Measurements from ENCODE around the gene ORAI2. TPM values are rescaled to one million over a fixed set of nuclear protein-coding genes. Genes with fewer than 3 reads are reported as not detected.
"Not testable (repeated sequence)": the region's sequence is repeated elsewhere in the genome, so short reads cannot be mapped to it uniquely, and the experiment has no call there.

The ORAI2 gene
- total and polyA plus RNA-seq, 2 experiments from 2014 or later, result 20.4 to 25.5 TPM

DNA sequence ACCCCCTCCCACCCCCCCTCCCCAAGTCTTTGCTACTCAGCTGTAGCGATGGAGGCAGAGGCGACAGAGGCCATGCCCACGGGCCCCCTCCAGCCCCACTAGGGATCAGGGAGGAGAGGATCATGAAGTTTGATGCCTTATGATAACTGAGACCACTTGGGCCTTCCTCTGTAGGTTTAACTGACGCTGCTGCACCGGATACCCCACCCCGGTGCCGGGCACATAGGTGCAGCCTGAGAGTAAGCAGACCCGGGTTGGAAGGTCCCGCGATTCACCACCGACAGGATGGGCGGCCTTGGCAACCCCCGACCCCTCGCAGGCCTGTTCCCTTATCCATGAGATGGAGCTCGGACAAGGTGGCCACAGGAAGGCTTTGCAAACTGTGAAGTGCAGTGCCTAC is 60.7 kb downstream of the ORAI2 start:
- H3K9me3 ChIP-seq (ENCODE audit: low read depth); H3K27me3 ChIP-seq; H3K4me1 ChIP-seq (ENCODE audit: low read depth); H3K4me3 ChIP-seq; H3K27ac ChIP-seq; DNase-seq (ENCODE audit: low read depth in 1 of 2, low spot score in 1 of 2); H3K36me3 ChIP-seq: not testable (repeated sequence)

DNA sequence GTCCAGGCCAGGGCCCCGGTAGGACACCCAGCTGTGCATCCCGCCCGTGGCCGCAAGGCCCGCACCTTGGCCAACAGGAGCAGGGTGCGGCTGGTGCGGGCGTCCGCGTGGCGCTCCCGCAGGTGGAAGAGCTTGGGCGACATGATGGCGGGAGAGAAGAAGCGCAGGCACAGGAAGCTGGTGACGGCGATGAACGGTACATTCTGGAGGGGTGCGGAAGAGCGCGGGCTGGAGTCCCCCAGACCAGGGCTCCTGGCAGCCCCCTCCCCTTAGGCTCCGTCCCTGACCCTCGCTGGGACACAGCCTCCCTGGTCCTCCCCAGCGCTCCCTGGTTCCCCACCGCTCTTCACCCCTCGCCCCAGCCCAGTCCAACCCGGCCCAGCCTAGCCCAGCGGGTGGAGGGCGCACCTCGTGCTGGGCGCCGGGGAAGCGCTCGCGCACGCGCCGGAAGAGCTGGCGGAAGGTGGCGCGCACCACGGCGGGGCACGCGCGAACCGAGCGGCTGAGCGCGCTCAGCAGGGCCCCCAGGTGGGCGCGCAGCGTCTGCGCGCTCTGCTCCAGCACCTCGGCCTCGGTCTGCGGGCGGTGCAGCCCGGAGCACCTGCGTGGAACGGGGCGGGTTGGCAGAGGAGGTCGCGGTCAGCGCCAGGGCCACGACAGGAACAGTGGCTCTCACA is 61.2 kb downstream of the ORAI2 start:
- H3K4me1 ChIP-seq (ENCODE audit: low read depth); H3K36me3 ChIP-seq; H3K9me3 ChIP-seq (ENCODE audit: low read depth); H3K27me3 ChIP-seq; DNase-seq (ENCODE audit: low read depth in 1 of 2, low spot score in 1 of 2); H3K4me3 ChIP-seq; H3K27ac ChIP-seq: not testable (repeated sequence)

DNA sequence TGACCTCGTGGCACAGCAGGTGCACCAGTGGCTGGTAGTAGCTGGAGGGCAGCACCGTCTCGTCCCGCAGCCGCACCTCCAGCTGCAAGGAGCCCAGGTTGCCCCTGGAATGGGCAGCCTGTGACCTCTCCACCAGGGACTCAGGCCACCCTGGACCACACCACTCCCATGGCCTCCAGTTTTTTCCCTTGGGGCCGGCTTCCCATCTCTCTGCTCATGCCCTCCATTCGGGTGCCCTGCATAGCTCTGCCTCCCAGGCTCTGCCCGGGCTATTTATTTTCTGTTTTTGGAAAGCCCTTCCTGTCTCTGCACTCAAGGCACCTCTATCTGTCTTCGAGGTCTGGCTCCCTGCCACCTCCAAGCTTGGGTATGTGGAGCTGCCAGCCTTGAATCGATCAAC is 63.5 kb downstream of the ORAI2 start:
- H3K27ac ChIP-seq; H3K4me1 ChIP-seq (ENCODE audit: low read depth); DNase-seq (ENCODE audit: low read depth in 1 of 2, low spot score in 1 of 2); H3K4me3 ChIP-seq; H3K36me3 ChIP-seq; H3K9me3 ChIP-seq (ENCODE audit: low read depth); H3K27me3 ChIP-seq: not testable (repeated sequence)

DNA sequence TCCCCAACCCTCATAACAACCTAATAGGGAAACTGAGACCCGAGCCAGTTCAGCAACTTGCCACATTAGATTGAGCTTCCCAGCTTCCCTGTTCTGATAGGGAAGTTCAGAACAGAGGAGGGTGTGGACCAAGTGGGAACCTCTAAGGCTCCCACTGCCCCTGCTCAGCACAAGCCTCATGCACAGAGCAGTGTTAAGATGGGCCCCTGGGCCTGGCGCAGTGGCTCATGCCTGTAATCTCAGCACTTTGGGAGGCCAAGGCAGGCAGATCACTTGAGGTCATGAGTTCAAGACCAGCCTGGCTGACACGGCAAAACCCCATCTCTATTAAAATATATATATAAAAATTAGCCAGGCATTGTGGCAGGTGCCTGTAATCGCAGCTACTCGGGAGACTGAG is 63.9 kb downstream of the ORAI2 start:
- not testable (repeated sequence) for DNase-seq (ENCODE audit: low read depth in 1 of 2, low spot score in 1 of 2); H3K27me3 ChIP-seq; H3K36me3 ChIP-seq; H3K27ac ChIP-seq; H3K9me3 ChIP-seq (ENCODE audit: low read depth); H3K4me3 ChIP-seq; H3K4me1 ChIP-seq (ENCODE audit: low read depth)

DNA sequence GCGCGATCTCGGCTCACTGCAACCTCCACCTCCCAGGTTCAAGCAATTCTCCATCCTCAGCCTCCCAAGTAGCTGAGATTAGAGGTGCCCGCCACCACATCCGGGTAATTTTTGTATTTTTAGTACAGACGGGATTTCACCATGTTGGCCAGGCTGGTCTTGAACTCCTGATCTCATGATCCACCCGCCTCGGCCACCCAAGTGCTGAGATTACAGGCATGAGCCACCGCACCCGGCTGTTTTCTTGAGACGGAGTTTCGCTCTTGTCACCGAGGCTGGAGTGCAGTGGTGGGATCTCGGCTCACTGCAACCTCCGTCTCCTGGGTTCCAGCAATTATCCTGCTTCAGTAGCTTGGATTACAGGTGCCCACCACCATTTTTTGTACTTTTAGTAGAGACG is 64.9 kb downstream of the ORAI2 start:
- not testable (repeated sequence) for DNase-seq (ENCODE audit: low read depth in 1 of 2, low spot score in 1 of 2); H3K9me3 ChIP-seq (ENCODE audit: low read depth); H3K4me3 ChIP-seq; H3K27me3 ChIP-seq; H3K36me3 ChIP-seq; H3K4me1 ChIP-seq (ENCODE audit: low read depth); H3K27ac ChIP-seq

DNA sequence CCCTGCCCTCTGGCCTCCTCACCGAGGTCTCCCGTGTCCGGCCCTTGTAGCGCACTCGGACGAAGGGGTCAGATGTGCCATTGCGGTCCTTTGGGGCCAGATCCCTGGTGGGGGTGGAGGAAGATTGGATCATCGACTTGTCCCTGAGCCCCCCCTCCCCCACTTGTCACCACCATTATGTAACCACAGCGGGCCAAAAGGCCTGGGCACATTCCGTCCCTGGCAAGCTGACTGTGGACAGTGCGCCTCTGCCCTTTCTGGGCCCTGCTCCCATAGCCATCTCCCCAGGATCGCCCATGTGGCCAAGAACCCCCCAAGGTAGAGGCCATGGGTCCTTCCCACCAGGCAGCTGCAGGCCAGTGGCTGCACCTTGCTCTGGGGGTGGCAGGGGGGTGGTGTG is 69.8 kb downstream of the ORAI2 start:
- not testable (repeated sequence) for H3K4me1 ChIP-seq (ENCODE audit: low read depth); H3K27me3 ChIP-seq; H3K36me3 ChIP-seq; DNase-seq (ENCODE audit: low read depth in 1 of 2, low spot score in 1 of 2); H3K27ac ChIP-seq; H3K4me3 ChIP-seq; H3K9me3 ChIP-seq (ENCODE audit: low read depth)

DNA sequence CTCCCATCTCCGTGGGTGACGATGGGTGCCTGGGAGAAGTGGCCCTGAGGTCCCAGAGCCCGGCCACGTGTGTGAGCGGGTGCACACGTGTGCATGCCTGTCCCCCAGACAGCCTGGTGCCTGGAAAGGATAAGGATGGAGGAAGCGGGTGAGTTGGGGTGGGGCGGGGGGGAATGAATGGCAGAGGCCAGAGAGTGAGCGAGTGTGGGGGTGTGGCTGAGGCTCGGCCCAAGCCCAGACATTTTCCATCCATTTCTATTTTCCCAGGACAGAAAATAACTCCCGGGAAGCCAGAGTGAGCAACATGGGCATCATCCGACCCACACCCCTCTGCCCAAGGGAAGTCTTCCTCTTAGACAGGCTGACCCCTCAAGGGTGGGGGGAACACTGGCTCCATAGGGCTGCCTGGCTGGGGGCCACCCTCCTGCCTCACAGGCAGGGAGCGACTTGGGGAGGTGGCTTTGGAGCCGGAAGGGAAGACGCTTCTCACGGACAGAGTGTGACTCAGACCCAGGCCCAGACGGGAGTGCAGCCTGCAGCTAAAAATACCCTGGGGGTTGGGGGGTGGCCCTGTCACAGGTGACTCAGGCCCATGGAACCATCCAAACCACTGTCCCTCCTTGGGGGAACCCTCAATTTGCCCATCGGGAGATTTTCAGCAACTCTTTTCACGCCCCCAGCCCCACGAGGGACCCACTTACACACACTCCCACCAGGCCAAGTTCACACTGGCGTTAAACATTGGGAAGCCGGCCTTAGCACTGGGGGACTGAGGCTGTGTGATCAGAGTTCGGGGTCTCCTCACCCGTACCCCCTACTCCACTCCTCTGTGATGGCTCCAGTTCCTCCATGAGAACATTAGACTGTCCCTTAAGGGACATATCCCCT is 72.2 kb downstream of the ORAI2 start:
- H3K4me3 ChIP-seq; H3K9me3 ChIP-seq (ENCODE audit: low read depth); H3K4me1 ChIP-seq (ENCODE audit: low read depth); H3K27me3 ChIP-seq; DNase-seq (ENCODE audit: low read depth in 1 of 2, low spot score in 1 of 2); H3K36me3 ChIP-seq: not testable (repeated sequence)
- H3K27ac ChIP-seq, result peak overlapping the region; percentile 67

Other genes with a start within 250 kb of the ORAI2 start
- 12.7 and 17.4 TPM in 2 replicates for gene SH2B2, start 146.7 kb upstream of the ORAI2 start, total RNA-seq
- gene SH2B2, start 146.7 kb upstream of the ORAI2 start, polyA plus RNA-seq, result 10.2 and 13.1 TPM in 2 replicates
- 0.18 TPM in 1 of 2 replicates, not detected in the other for gene SPDYE6, start 77.1 kb upstream of the ORAI2 start, total RNA-seq
- 2.2 and 2.4 TPM in 2 replicates for gene SPDYE6, start 77.1 kb upstream of the ORAI2 start, polyA plus RNA-seq
- 46.9 and 60.1 TPM in 2 replicates for gene PRKRIP1, start 37.2 kb upstream of the ORAI2 start, total RNA-seq
- 60.0 and 76.3 TPM in 2 replicates for gene PRKRIP1, start 37.2 kb upstream of the ORAI2 start, polyA plus RNA-seq
- gene ALKBH4, start 31.3 kb downstream of the ORAI2 start, total RNA-seq, result 31.8 and 82.4 TPM in 2 replicates
- gene ALKBH4, start 31.3 kb downstream of the ORAI2 start, polyA plus RNA-seq, result 26.7 and 31.7 TPM in 2 replicates
- 34.9 and 46.0 TPM in 2 replicates for gene LRWD1, start 31.4 kb downstream of the ORAI2 start, total RNA-seq
- 26.8 and 27.6 TPM in 2 replicates for gene LRWD1, start 31.4 kb downstream of the ORAI2 start, polyA plus RNA-seq
- gene POLR2J, start 45.3 kb downstream of the ORAI2 start, total RNA-seq, result 31.8 and 65.3 TPM in 2 replicates
- 92.3 and 121 TPM in 2 replicates for gene POLR2J, start 45.3 kb downstream of the ORAI2 start, polyA plus RNA-seq
- gene RASA4B, start 84.2 kb downstream of the ORAI2 start, total RNA-seq, result 4.7 and 15.1 TPM in 2 replicates
- 8.5 and 15.1 TPM in 2 replicates for gene RASA4B, start 84.2 kb downstream of the ORAI2 start, polyA plus RNA-seq
- 10.0 and 23.9 TPM in 2 replicates for gene UPK3BL2, start 110.1 kb downstream of the ORAI2 start, total RNA-seq
- gene UPK3BL2, start 110.1 kb downstream of the ORAI2 start, polyA plus RNA-seq, result 29.7 and 31.2 TPM in 2 replicates
- not detected in 2 replicates for gene SPDYE2, start 117.7 kb downstream of the ORAI2 start, total RNA-seq
- 8.5 and 12.5 TPM in 2 replicates for gene SPDYE2, start 117.7 kb downstream of the ORAI2 start, polyA plus RNA-seq
- gene POLR2J3, start 139.0 kb downstream of the ORAI2 start, total RNA-seq, result 21.5 and 50.3 TPM in 2 replicates
- 152 and 153 TPM in 2 replicates for gene POLR2J3, start 139.0 kb downstream of the ORAI2 start, polyA plus RNA-seq
- gene RASA4, start 183.2 kb downstream of the ORAI2 start, total RNA-seq, result 11.7 and 37.1 TPM in 2 replicates
- 15.1 and 53.1 TPM in 2 replicates for gene RASA4, start 183.2 kb downstream of the ORAI2 start, polyA plus RNA-seq
- 59.0 and 72.5 TPM in 2 replicates for gene UPK3BL1, start 209.2 kb downstream of the ORAI2 start, total RNA-seq
- gene UPK3BL1, start 209.2 kb downstream of the ORAI2 start, polyA plus RNA-seq, result 59.4 and 60.5 TPM in 2 replicates
- gene SPDYE2B, start 216.7 kb downstream of the ORAI2 start, total RNA-seq, result not detected in 2 replicates
- gene SPDYE2B, start 216.7 kb downstream of the ORAI2 start, polyA plus RNA-seq, result 0.43 and 0.72 TPM in 2 replicates
- 2.4 and 5.0 TPM in 2 replicates for gene POLR2J2, start 238.1 kb downstream of the ORAI2 start, total RNA-seq
- gene POLR2J2, start 238.1 kb downstream of the ORAI2 start, polyA plus RNA-seq, result 27.7 and 32.6 TPM in 2 replicates